ENCODE measurements around the gene TMEM205. TPM values are rescaled to one million over a fixed set of nuclear protein-coding genes. Genes with fewer than 3 reads are reported as not detected.

TMEM205 gene
- total and polyA plus RNA-seq, 2 experiments from 2014 or later = 188 to 199 TPM

GRCh38 chr19:11375143-11375948, 29.3 kb upstream of the TMEM205 start:
- Histone ChIP-seq H3K9me3 (ENCODE audit: low read depth) (no peaks in the 10 kb centered on the region), H4K20me1 (ENCODE audit: insufficient read depth, poor library complexity, severe bottlenecking) (no peaks in the 10 kb centered on the region), H3K4me1 (ENCODE audit: insufficient read depth) (peaks cover 13% of the 10 kb centered on the region), H3K4me2 (peak overlapping the region; percentile 75), H3K79me2 (peaks cover 6% of the 10 kb centered on the region), H3K4me3 (peak overlapping the region; percentile 6), H2AFZ (peak overlapping the region; percentile 18), H3K27ac (peak overlapping the region; percentile 80), H3K36me3 (replicated peaks; ENCODE audit: insufficient read depth, low read depth) (no peaks in the 10 kb centered on the region), H3K27me3 (no peaks in the 10 kb centered on the region), H3K9me2 (replicated peaks; ENCODE audit: insufficient read depth) (no peaks in the 10 kb centered on the region)
- DNase-seq (ENCODE audit: low spot score) = peak; percentile 67
- WGBS (ENCODE audit: low lambda C conversion rate, missing lambda C conversion rate) = 37% methylated on average over 27 of the region's 27 CpGs
- TF ChIP-seq EZH2phosphoT487 (IDR thresholded peaks at IDR 0.05; ENCODE audit: low read depth, severe bottlenecking, unreplicated experiment) = no peak
- TF ChIP-seq, protein P1, sequence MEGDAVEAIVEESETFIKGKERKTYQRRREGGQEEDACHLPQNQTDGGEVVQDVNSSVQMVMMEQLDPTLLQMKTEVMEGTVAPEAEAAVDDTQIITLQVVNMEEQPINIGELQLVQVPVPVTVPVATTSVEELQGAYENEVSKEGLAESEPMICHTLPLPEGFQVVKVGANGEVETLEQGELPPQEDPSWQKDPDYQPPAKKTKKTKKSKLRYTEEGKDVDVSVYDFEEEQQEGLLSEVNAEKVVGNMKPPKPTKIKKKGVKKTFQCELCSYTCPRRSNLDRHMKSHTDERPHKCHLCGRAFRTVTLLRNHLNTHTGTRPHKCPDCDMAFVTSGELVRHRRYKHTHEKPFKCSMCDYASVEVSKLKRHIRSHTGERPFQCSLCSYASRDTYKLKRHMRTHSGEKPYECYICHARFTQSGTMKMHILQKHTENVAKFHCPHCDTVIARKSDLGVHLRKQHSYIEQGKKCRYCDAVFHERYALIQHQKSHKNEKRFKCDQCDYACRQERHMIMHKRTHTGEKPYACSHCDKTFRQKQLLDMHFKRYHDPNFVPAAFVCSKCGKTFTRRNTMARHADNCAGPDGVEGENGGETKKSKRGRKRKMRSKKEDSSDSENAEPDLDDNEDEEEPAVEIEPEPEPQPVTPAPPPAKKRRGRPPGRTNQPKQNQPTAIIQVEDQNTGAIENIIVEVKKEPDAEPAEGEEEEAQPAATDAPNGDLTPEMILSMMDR (IDR thresholded peaks at IDR 0.05; ENCODE audit: poor library complexity) = no peak
- TF ChIP-seq EZH2 (IDR thresholded peaks at IDR 0.05; ENCODE audit: borderline replicate concordance) = no peak

- H3K4me2 ChIP-seq = peak within 1 kb of the TSS; percentile 78
- WGBS (ENCODE audit: low lambda C conversion rate, missing lambda C conversion rate) = under 1% methylated on average over 44 of the region's 44 CpGs
- no peaks in the 10 kb centered on the region for H3K9me3 ChIP-seq (ENCODE audit: low read depth)
- peak; percentile 99 for DNase-seq (ENCODE audit: low spot score)
- peak within 1 kb of the TSS; percentile 47 for H2AFZ ChIP-seq
- peaks cover 6% of the 10 kb centered on the region for H3K79me2 ChIP-seq
- peak within 1 kb of the TSS; percentile 92 for H3K27ac ChIP-seq
- peaks cover 13% of the 10 kb centered on the region for H3K4me1 ChIP-seq (ENCODE audit: insufficient read depth)
- no peaks in the 10 kb centered on the region for H3K36me3 ChIP-seq (replicated peaks; ENCODE audit: insufficient read depth, low read depth)
- peak within 1 kb of the TSS; percentile 20 for H3K4me3 ChIP-seq
- H3K27me3 ChIP-seq = no peaks in the 10 kb centered on the region
- no peaks in the 10 kb centered on the region for H3K9me2 ChIP-seq (replicated peaks; ENCODE audit: insufficient read depth)
- H4K20me1 ChIP-seq (ENCODE audit: insufficient read depth, poor library complexity, severe bottlenecking) = no peaks in the 10 kb centered on the region
- TF ChIP-seq, protein P1 (IDR thresholded peaks at IDR 0.05; ENCODE audit: poor library complexity) = no peak
- no peak for TF ChIP-seq EZH2 (IDR thresholded peaks at IDR 0.05; ENCODE audit: borderline replicate concordance)
- TF ChIP-seq EZH2phosphoT487 (IDR thresholded peaks at IDR 0.05; ENCODE audit: low read depth, severe bottlenecking, unreplicated experiment) = no peak
Measured at GRCh38 chr19:11374433-11375142, 28.5 kb upstream of the TMEM205 start, which contains the start of gene SWSAP1. Gene SWSAP1, plus strand, starts transcription at chr19:11374666. Its CDS starts 15 bp downstream, at chr19:11374681.

DNA sequence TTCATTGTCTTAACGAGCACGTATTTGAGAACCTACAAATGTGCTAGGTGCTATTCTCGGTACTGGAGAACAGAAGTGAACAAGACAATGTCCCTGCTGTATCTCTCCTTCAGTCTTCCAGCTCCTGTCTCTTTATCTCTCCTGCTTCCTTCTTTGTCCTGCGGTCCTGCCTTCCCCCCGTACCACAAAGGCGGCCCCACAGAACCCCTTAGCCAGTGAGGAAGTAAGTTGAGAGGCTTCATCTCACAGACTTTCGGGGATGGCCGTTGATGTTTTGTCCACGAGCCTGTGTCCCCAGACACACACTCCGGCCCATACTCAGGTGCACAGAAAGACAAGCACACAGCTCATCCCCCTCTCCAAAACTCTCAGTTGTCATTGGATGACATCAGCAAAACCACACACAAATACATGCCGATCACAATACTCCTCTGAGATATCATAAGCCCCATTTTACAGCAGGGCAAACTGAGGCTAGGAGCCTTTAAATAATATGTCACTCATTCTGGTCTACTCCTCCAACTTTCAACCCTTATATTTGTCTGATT, 27.9 kb upstream of the TMEM205 start:
- Histone ChIP-seq H4K20me1 (ENCODE audit: insufficient read depth, poor library complexity, severe bottlenecking) (no peaks in the 10 kb centered on the region), H3K9me3 (ENCODE audit: low read depth) (no peaks in the 10 kb centered on the region), H3K27me3 (no peaks in the 10 kb centered on the region), H3K79me2 (peaks cover 6% of the 10 kb centered on the region), H3K4me2 (peak overlapping the region; percentile 78), H2AFZ (peak overlapping the region; percentile 47), H3K4me3 (peak overlapping the region; percentile 20), H3K27ac (peak overlapping the region; percentile 92), H3K9me2 (replicated peaks; ENCODE audit: insufficient read depth) (no peaks in the 10 kb centered on the region), H3K4me1 (ENCODE audit: insufficient read depth) (peaks cover 13% of the 10 kb centered on the region), H3K36me3 (replicated peaks; ENCODE audit: insufficient read depth, low read depth) (no peaks in the 10 kb centered on the region)
- no peak for DNase-seq (ENCODE audit: low spot score)
- 56% methylated on average over 11 of the region's 11 CpGs for WGBS (ENCODE audit: low lambda C conversion rate, missing lambda C conversion rate)
- TF ChIP-seq, protein P1 (IDR thresholded peaks at IDR 0.05; ENCODE audit: poor library complexity) = no peak
- no peak for TF ChIP-seq EZH2 (IDR thresholded peaks at IDR 0.05; ENCODE audit: borderline replicate concordance)
- no peak for TF ChIP-seq EZH2phosphoT487 (IDR thresholded peaks at IDR 0.05; ENCODE audit: low read depth, severe bottlenecking, unreplicated experiment)

Data from hepatocyte (in vitro differentiated cells).